Body of pancreas (tissue), 4 donors: ENCODE measurements around the gene KIF1B. TPM values are rescaled to one million over a fixed set of nuclear protein-coding genes. Genes with fewer than 3 reads are reported as not detected.
A peak's percentile ranks its signal among the peaks of the same experiment; 100 is the strongest.
"Not testable (repeated sequence)": the region's sequence is repeated elsewhere in the genome, so short reads cannot be mapped to it uniquely, and the experiment has no call there.

ENCODE experiments used
- ATAC-seq: fragments of 150-250 bp; one replicate; pipeline ENCODE4 v1.9.1; 2016
- DNase-seq, 4 donors: peaks; one replicate each; pipeline ENCODE4 v3.0.0-alpha.2; 2019
- H3K27ac ChIP-seq, 4 donors: fragments of 200-600 bp; sonication (generic); 1 replicate in 3 of 4; 2 replicates in 1 of 4; pipeline versions ENCODE4 v1.5.1 to v1.6.1; 2016 to 2019; ENCODE audit warnings: mild to moderate bottlenecking in 1 of 4, mixed read lengths in 1 of 4, moderate library complexity in 1 of 4
- H3K27me3 ChIP-seq, 2 donors: fragments of 200-600 bp; sonication (generic); one replicate each; pipeline ENCODE4 v1.6.0; 2016; ENCODE audit warnings: mild to moderate bottlenecking in 1 of 2
- H3K36me3 ChIP-seq, 2 donors: fragments of 200-600 bp; sonication (generic); replicated peaks in 1 of 2; 2 replicates each; pipeline ENCODE4 v1.5.1; 2016; ENCODE audit warnings: low read depth in 2 of 2; ENCODE audit not compliant: insufficient read depth in 1 of 2
- H3K4me1 ChIP-seq: fragments of 200-600 bp; sonication (generic); one replicate; pipeline ENCODE4 v1.6.0; 2016
- H3K4me3 ChIP-seq, 2 donors: fragments of 200-600 bp; sonication (generic); 1 replicate in 1 of 2; 2 replicates in 1 of 2; pipeline ENCODE4 v1.5.1; 2016 to 2019
- H3K9me3 ChIP-seq, 3 donors: fragments of 200-600 bp; sonication (generic); 1 replicate in 2 of 3; 2 replicates in 1 of 3; pipeline ENCODE4 v1.5.1; 2016
- CTCF ChIP-seq, 7 experiments: fragments of 450-650 bp in 4 of 7; fragments of 200-600 bp in 3 of 7; sonication (generic) in 3 of 7; IDR thresholded peaks; one replicate each; pipeline ENCODE4 v1.5.1; 2016 to 2019; ENCODE audit warnings: antibody characterized with exemption in 7 of 7
- POLR2A ChIP-seq, 3 donors: fragments of 450-650 bp; IDR thresholded peaks; one replicate each; pipeline ENCODE4 v1.6.1; 2016; ENCODE audit warnings: antibody characterized with exemption in 3 of 3, mild to moderate bottlenecking in 2 of 3
- WGBS, 2 donors: methylation state at CpG; one replicate each; pipeline ENCODE4 v1.1.5; 2017; 5-methylcytosine and 5-hydroxymethylcytosine counted together
- intact Hi-C: fragments of 100-400 bp; cut with DNase I; formaldehyde crosslinking; loops from one replicate; pipeline ENCODE4 v1.15.1; 2023
- total RNA-seq, 2 donors: library from RNA; depleted of rRNA; stranded (reverse); fragments of >200 nt; gene quantifications; one replicate each; pipeline ENCODE4 v1.1.0, GENCODE V29; 2016

KIF1B gene
- total RNA-seq, 2 donors from 2014 or later: 39.2 to 46.8 TPM

GRCh38 chr1:10213186-10213705 is 2.9 kb downstream of the KIF1B start:
- H3K4me1 ChIP-seq: peaks cover 48% of the 10 kb centered on the region
- no peak for ATAC-seq
- intact Hi-C loops: no loop called here
- no peak for DNase-seq
- H3K27ac ChIP-seq: peak overlapping the region in 1 of 4 donors; percentile 13
- H3K9me3 ChIP-seq: no peaks in the 10 kb centered on the region
- no peak overlapping the region for H3K4me3 ChIP-seq
- no peaks in the 10 kb centered on the region for H3K36me3 ChIP-seq
- 65 to 67% methylated on average over 3 of the region's 3 CpGs for WGBS, 2 donors
- H3K27me3 ChIP-seq: no peaks in the 10 kb centered on the region
- TF ChIP-seq POLR2A (IDR thresholded peaks at IDR 0.05) (no peak), CTCF (IDR thresholded peaks at IDR 0.05) (no peak)

GRCh38 chr1:10216090-10216749 is 5.8 kb downstream of the KIF1B start:
- no peak for DNase-seq
- Histone ChIP-seq H3K9me3 (no peaks in the 10 kb centered on the region), H3K27ac (no peak overlapping the region), H3K4me3 (no peak overlapping the region), H3K36me3 (no peaks in the 10 kb centered on the region), H3K27me3 (no peaks in the 10 kb centered on the region), H3K4me1 (peaks cover 48% of the 10 kb centered on the region)
- 70 to 78% methylated on average over 7 of the region's 7 CpGs for WGBS, 2 donors
- TF ChIP-seq POLR2A (IDR thresholded peaks at IDR 0.05) (no peak), CTCF (IDR thresholded peaks at IDR 0.05) (no peak)
- intact Hi-C loops: no loop called here
- no peak for ATAC-seq

- peaks cover 37% of the 10 kb centered on the region for H3K4me1 ChIP-seq
- ATAC-seq (no peak), DNase-seq (no peak)
- no peaks in the 10 kb centered on the region for H3K9me3 ChIP-seq
- no peaks in the 10 kb centered on the region for H3K27me3 ChIP-seq
- intact Hi-C loops: no loop called here
- no peak for TF ChIP-seq POLR2A (IDR thresholded peaks at IDR 0.05)
- H3K27ac ChIP-seq: peak overlapping the region in 1 of 4 donors; percentile 26
- no peak overlapping the region for H3K4me3 ChIP-seq
- no peaks in the 10 kb centered on the region for H3K36me3 ChIP-seq
- WGBS, 2 donors: 35 to 46% methylated on average over 5 of the region's 5 CpGs
Observed at GRCh38 chr1:10217748-10218441, 7.5 kb downstream of the KIF1B start.

- Histone ChIP-seq H3K27me3 (no peaks in the 10 kb centered on the region), H3K4me3 (no peak overlapping the region), H3K9me3 (no peaks in the 10 kb centered on the region), H3K4me1 (peaks cover 37% of the 10 kb centered on the region), H3K27ac (no peak overlapping the region), H3K36me3 (no peaks in the 10 kb centered on the region)
- DNase-seq (no peak), ATAC-seq (no peak)
- intact Hi-C loops: no loop called here
- no peak for TF ChIP-seq POLR2A (IDR thresholded peaks at IDR 0.05)
- TF ChIP-seq CTCF (IDR thresholded peaks at IDR 0.05): no peak
Observed at GRCh38 chr1:10220200-10220599, 9.8 kb downstream of the KIF1B start.

GRCh38 chr1:10220657-10221056 is 10.3 kb downstream of the KIF1B start:
- H3K36me3 ChIP-seq, ATAC-seq, H3K4me3 ChIP-seq, DNase-seq, intact Hi-C loops, H3K27me3 ChIP-seq, H3K27ac ChIP-seq, H3K9me3 ChIP-seq: not testable (repeated sequence)
- 88 to 91% methylated on average over 6 of the region's 6 CpGs for WGBS, 2 donors
- peaks cover 34% of the 10 kb centered on the region for H3K4me1 ChIP-seq
